ENCODE measurements around the gene SORCS2.

The SORCS2 gene

DNA sequence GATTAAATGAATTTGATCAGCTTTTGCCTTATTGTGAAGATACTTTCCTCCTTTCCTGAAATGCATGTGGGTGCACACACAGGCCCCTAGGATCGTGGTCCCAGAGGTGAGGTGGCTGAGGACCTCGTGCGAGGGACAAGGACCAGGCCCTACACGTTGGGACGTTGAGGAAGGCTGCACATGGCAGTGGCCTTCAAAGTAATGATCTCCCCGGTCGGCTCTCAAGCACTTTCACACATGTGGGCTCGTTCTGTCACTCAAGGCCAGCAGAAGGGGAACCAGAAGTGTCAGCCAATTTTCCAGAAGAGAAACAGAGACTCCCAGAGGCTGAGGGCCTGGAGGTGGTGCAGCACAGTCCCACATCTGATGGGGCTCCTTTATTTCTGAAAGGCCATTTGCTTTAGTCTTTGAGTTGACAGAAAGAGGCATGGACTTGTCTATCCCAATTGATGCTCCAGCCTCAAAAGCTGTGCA, 550.5 kb downstream of the SORCS2 start (continued):
- TF ChIP-seq TRIM28 (IDR thresholded peaks at IDR 0.05; ENCODE audit: borderline replicate concordance, low read length) (no peak), ZNF549 (tag by site-specific recombination; IDR thresholded peaks at IDR 0.05) (no peak)
- TF ChIP-seq, protein P1, sequence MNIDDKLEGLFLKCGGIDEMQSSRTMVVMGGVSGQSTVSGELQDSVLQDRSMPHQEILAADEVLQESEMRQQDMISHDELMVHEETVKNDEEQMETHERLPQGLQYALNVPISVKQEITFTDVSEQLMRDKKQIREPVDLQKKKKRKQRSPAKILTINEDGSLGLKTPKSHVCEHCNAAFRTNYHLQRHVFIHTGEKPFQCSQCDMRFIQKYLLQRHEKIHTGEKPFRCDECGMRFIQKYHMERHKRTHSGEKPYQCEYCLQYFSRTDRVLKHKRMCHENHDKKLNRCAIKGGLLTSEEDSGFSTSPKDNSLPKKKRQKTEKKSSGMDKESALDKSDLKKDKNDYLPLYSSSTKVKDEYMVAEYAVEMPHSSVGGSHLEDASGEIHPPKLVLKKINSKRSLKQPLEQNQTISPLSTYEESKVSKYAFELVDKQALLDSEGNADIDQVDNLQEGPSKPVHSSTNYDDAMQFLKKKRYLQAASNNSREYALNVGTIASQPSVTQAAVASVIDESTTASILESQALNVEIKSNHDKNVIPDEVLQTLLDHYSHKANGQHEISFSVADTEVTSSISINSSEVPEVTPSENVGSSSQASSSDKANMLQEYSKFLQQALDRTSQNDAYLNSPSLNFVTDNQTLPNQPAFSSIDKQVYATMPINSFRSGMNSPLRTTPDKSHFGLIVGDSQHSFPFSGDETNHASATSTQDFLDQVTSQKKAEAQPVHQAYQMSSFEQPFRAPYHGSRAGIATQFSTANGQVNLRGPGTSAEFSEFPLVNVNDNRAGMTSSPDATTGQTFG (tag by site-specific recombination; IDR thresholded peaks at IDR 0.05; ENCODE audit: borderline replicate concordance) = no peak

DNA sequence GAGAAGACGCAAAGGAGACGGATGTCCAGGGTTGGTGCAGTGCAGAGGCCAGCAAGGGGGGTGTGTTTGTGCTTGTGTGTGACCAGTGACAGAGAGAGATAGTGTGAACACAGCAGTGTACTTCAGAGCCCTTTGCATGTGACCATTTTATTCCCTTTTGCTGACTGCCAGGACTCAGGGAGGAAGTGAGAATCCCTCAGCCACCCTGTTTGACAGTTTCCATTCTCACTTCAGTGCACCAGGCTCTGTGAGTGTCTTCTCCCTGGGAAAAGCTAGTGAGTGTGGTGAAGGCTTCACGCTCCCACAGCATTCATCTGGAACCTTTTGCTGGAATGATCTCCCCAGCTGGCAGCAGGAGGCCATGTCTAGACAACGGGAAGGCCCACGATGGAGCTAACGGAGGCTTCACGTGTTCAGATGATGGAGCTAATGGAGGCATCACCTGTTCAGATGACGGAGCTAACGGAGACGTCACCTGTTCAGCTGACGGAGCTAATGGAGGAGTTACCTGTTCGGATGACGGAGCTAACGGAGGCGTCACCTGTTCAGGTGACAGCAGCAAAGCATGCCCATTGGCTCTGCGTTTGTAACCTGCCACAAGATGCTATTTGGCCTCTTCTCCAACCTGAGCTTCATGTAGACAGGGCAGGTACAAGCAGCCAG, 551.9 kb downstream of the SORCS2 start:
- CTCF ChIA-PET = interaction anchor here (1.6 kb wide), 1 partner anchor 14 kb away, joined by 6 read pairs; no protein-coding TSS in a partner anchor
- Histone ChIP-seq H3K36me3 (ENCODE audit: control insufficient read depth in 2 of 2, insufficient read depth in 1 of 2, low read length in 2 of 2) (no peaks in the 10 kb centered on the region), H3K4me3 (ENCODE audit: low read depth, low read length) (no peak overlapping the region), H3K9me3 (ENCODE audit: control insufficient read depth, insufficient read depth, low read depth, low read length) (no peaks in the 10 kb centered on the region), H3K4me1 (ENCODE audit: control insufficient read depth, insufficient read depth, low read length) (no peaks in the 10 kb centered on the region), H3K27ac (ENCODE audit: extremely low read depth, low read depth, low read length) (no peak overlapping the region)
- POLR2A ChIA-PET = no interaction called here
- no peak for TF ChIP-seq KLF9 (tag by site-specific recombination; IDR thresholded peaks at IDR 0.05; ENCODE audit: low read depth)
- TF ChIP-seq, protein P2, sequence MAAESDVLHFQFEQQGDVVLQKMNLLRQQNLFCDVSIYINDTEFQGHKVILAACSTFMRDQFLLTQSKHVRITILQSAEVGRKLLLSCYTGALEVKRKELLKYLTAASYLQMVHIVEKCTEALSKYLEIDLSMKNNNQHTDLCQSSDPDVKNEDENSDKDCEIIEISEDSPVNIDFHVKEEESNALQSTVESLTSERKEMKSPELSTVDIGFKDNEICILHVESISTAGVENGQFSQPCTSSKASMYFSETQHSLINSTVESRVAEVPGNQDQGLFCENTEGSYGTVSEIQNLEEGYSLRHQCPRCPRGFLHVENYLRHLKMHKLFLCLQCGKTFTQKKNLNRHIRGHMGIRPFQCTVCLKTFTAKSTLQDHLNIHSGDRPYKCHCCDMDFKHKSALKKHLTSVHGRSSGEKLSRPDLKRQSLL (tag by site-specific recombination; IDR thresholded peaks at IDR 0.05) = peak; percentile 77; the same call in 1 of the 2 replicates

DNA sequence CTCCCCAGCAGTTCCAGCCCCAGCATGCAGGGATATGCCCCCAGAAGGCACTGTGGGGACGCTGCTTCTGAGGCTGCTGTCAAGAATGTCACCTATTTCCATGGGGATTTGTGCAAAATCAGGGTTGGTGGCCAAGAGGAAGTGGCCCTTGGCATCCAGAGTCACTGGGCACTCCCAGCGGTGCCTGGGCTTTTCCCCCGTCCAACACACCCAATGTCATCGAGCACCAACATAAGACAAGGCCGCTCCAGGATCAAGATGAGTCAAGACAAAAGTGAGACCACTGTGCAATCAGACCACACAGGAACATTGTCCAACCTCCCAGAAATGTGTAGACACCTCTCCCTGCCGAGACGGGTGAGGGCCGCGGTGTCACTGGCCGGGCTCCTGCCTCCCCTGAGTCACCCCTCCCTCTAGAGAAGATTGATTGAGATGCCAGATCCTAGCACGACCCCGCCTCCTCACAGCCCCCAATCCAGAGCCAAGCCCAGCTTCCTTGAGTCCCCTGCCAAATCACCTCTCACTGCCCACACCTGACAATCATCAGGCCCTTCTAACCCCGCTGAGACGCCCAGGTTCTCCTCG, 553.1 kb downstream of the SORCS2 start:
- no peaks in the 10 kb centered on the region for H3K36me3 ChIP-seq (ENCODE audit: control insufficient read depth in 2 of 2, insufficient read depth in 1 of 2, low read length in 2 of 2)
- no peaks in the 10 kb centered on the region for H3K9me3 ChIP-seq (ENCODE audit: control insufficient read depth, insufficient read depth, low read depth, low read length)
- no peak overlapping the region for H3K27ac ChIP-seq (ENCODE audit: extremely low read depth, low read depth, low read length)
- H3K4me3 ChIP-seq (ENCODE audit: low read depth, low read length) = no peak overlapping the region
- H3K4me1 ChIP-seq (ENCODE audit: control insufficient read depth, insufficient read depth, low read length) = no peaks in the 10 kb centered on the region
- TF ChIP-seq, protein P3, sequence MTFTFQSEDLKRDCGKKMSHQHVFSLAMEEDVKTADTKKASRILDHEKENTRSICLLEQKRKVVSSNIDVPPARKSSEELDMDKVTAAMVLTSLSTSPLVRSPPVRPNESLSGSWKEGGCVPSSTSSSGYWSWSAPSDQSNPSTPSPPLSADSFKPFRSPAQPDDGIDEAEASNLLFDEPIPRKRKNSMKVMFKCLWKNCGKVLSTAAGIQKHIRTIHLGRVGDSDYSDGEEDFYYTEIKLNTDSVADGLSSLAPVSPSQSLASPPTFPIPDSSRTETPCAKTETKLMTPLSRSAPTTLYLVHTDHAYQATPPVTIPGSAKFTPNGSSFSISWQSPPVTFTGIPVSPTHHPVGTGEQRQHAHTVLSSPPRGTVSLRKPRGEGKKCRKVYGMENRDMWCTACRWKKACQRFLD (tag by site-specific recombination; IDR thresholded peaks at IDR 0.05) = no peak
- TF ChIP-seq, protein P4, sequence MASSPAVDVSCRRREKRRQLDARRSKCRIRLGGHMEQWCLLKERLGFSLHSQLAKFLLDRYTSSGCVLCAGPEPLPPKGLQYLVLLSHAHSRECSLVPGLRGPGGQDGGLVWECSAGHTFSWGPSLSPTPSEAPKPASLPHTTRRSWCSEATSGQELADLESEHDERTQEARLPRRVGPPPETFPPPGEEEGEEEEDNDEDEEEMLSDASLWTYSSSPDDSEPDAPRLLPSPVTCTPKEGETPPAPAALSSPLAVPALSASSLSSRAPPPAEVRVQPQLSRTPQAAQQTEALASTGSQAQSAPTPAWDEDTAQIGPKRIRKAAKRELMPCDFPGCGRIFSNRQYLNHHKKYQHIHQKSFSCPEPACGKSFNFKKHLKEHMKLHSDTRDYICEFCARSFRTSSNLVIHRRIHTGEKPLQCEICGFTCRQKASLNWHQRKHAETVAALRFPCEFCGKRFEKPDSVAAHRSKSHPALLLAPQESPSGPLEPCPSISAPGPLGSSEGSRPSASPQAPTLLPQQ (tag by site-specific recombination; IDR thresholded peaks at IDR 0.05) = no peak
- ChIA-PET CTCF (no interaction called here), POLR2A (no interaction called here)

DNA sequence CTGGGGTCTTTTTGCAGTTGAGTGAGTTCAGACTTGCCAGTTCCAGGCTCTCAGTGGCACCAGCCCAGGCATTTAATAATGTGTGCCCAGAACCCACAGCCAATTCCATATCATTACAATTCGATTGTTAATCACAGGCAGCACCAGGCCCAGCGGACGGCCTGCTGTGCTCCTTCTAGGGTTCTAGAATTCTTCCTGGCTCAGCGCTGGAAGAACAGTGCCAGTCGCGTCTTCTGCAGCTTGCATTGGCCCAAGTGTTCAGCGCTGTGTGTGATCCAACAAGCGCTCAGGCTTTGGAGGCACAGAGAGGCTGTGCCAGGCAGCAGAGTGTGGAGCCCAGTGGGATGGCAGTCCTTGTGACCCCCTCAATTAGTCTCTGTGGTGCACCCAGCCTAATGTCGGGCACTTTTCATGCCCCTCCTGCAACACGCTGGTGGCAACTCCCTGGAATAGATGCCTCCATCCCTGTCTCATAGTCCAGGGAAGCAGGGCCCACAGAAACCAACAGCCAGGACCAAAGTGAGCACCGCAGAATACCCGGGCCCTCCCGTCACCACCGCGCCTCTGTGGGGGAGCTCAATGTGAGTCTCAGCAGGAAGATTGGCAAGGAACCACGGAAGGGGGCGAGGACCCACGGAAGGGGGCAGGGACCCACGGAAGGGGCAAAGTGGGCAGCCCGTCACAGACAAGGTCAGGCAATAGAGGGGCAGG, 554.2 kb downstream of the SORCS2 start:
- Histone ChIP-seq H3K9me3 (ENCODE audit: control insufficient read depth, insufficient read depth, low read depth, low read length) (no peaks in the 10 kb centered on the region), H3K4me3 (ENCODE audit: low read depth, low read length) (no peak overlapping the region), H3K27ac (ENCODE audit: extremely low read depth, low read depth, low read length) (no peak overlapping the region), H3K4me1 (ENCODE audit: control insufficient read depth, insufficient read depth, low read length) (no peaks in the 10 kb centered on the region), H3K36me3 (ENCODE audit: control insufficient read depth in 2 of 2, insufficient read depth in 1 of 2, low read length in 2 of 2) (no peaks in the 10 kb centered on the region)
- ChIA-PET CTCF (no interaction called here), POLR2A (no interaction called here)
- TF ChIP-seq, protein P5, sequence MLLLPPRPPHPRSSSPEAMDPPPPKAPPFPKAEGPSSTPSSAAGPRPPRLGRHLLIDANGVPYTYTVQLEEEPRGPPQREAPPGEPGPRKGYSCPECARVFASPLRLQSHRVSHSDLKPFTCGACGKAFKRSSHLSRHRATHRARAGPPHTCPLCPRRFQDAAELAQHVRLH (tag by site-specific recombination; IDR thresholded peaks at IDR 0.05) = no peak
- TF ChIP-seq ZNF623 (tag by site-specific recombination; IDR thresholded peaks at IDR 0.05) (no peak), ZNF561 (tag by site-specific recombination; IDR thresholded peaks at IDR 0.05; ENCODE audit: borderline replicate concordance) (no peak), ZNF837 (tag by site-specific recombination; IDR thresholded peaks at IDR 0.05) (no peak), REPIN1 (tag by site-specific recombination; IDR thresholded peaks at IDR 0.05; ENCODE audit: low read depth) (no peak), ZBTB7A (tag by site-specific recombination; IDR thresholded peaks at IDR 0.05; ENCODE audit: low read depth) (no peak), ZNF24 (tag by site-specific recombination; IDR thresholded peaks at IDR 0.05) (no peak), ZEB2 (tag by site-specific recombination; IDR thresholded peaks at IDR 0.05) (no peak)
- TF ChIP-seq, protein P6, sequence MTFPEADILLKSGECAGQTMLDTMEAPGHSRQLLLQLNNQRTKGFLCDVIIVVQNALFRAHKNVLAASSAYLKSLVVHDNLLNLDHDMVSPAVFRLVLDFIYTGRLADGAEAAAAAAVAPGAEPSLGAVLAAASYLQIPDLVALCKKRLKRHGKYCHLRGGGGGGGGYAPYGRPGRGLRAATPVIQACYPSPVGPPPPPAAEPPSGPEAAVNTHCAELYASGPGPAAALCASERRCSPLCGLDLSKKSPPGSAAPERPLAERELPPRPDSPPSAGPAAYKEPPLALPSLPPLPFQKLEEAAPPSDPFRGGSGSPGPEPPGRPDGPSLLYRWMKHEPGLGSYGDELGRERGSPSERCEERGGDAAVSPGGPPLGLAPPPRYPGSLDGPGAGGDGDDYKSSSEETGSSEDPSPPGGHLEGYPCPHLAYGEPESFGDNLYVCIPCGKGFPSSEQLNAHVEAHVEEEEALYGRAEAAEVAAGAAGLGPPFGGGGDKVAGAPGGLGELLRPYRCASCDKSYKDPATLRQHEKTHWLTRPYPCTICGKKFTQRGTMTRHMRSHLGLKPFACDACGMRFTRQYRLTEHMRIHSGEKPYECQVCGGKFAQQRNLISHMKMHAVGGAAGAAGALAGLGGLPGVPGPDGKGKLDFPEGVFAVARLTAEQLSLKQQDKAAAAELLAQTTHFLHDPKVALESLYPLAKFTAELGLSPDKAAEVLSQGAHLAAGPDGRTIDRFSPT (tag by site-specific recombination; IDR thresholded peaks at IDR 0.05) = no peak
- TF ChIP-seq, protein P7, sequence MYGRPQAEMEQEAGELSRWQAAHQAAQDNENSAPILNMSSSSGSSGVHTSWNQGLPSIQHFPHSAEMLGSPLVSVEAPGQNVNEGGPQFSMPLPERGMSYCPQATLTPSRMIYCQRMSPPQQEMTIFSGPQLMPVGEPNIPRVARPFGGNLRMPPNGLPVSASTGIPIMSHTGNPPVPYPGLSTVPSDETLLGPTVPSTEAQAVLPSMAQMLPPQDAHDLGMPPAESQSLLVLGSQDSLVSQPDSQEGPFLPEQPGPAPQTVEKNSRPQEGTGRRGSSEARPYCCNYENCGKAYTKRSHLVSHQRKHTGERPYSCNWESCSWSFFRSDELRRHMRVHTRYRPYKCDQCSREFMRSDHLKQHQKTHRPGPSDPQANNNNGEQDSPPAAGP (tag by site-specific recombination; IDR thresholded peaks at IDR 0.05) = no peak

Data from HEK293 (cell line).